Activated T-cell treated with anti-CD3 and anti-CD28 coated beads for 1 hour (primary cell): ENCODE measurements around the gene GARIN6.
"Not testable (repeated sequence)": the region's sequence is repeated elsewhere in the genome, so short reads cannot be mapped to it uniquely, and the experiment has no call there.

Experiments used
- DNase-seq: peaks from one replicate; pipeline ENCODE4 v3.0.0-alpha.2; 2020; ENCODE audit warnings: low read depth

Gene GARIN6

GRCh38 chr12:99647453-99647852 is at the start of gene GARIN6:
Gene GARIN6 (plus strand): TSS chr12:99647753. CDS start chr12:99648175, 422 bp downstream.
- no peak for DNase-seq

GRCh38 chr12:99598785-99599184 is 48.8 kb upstream of the GARIN6 start:
- DNase-seq: no peak

- no peak for DNase-seq
Observed at GRCh38 chr12:99600388-99600787, 47.2 kb upstream of the GARIN6 start.

GRCh38 chr12:99609455-99610181 is 37.9 kb upstream of the GARIN6 start:
- no peak for DNase-seq

- no peak for DNase-seq
Observed at GRCh38 chr12:99611117-99611516, 36.4 kb upstream of the GARIN6 start.

- no peak for DNase-seq
Observed at GRCh38 chr12:99611599-99611998, 36.0 kb upstream of the GARIN6 start.

GRCh38 chr12:99618657-99619056 is 28.9 kb upstream of the GARIN6 start:
- no peak for DNase-seq

GRCh38 chr12:99619389-99620158 is 28.0 kb upstream of the GARIN6 start:
- DNase-seq: no peak

- DNase-seq: no peak
Observed at GRCh38 chr12:99620159-99620479, 27.4 kb upstream of the GARIN6 start.

- not testable (repeated sequence) for DNase-seq
Observed at GRCh38 chr12:99624591-99624990, 23.0 kb upstream of the GARIN6 start.

- no peak for DNase-seq
Observed at GRCh38 chr12:99627459-99627858, 20.1 kb upstream of the GARIN6 start.

- no peak for DNase-seq
Observed at GRCh38 chr12:99644629-99645028, 2.9 kb upstream of the GARIN6 start.

GRCh38 chr12:99648183-99648582 is 630 bp downstream of the GARIN6 start:
- DNase-seq: no peak

GRCh38 chr12:99649551-99649950 is 2.0 kb downstream of the GARIN6 start:
- DNase-seq: no peak

- no peak for DNase-seq
Observed at GRCh38 chr12:99658671-99659349, 11.3 kb downstream of the GARIN6 start.

- no peak for DNase-seq
Observed at GRCh38 chr12:99670635-99671034, 23.1 kb downstream of the GARIN6 start.

- DNase-seq: no peak
Observed at GRCh38 chr12:99680276-99680675, 32.7 kb downstream of the GARIN6 start.

GRCh38 chr12:99686142-99686541 is 38.6 kb downstream of the GARIN6 start:
- no peak for DNase-seq

GRCh38 chr12:99695050-99695449 is 47.5 kb downstream of the GARIN6 start:
- DNase-seq: no peak
